Measurements from ENCODE around the gene NAV2. TPM values are rescaled to one million over a fixed set of nuclear protein-coding genes. Genes with fewer than 3 reads are reported as not detected.
"Not testable (repeated sequence)": the region's sequence is repeated elsewhere in the genome, so short reads cannot be mapped to it uniquely, and the experiment has no call there.

The NAV2 gene
- polyA plus RNA-seq, 1 donor: 8.1 TPM

- H3K27me3 ChIP-seq (ENCODE audit: control insufficient read depth, insufficient read depth, low read length): no peaks in the 10 kb centered on the region
- H3K9me3 ChIP-seq (ENCODE audit: control insufficient read depth, low read depth, low read length): no peaks in the 10 kb centered on the region
- 89% methylated on average over 2 of the region's 7 CpGs for WGBS (ENCODE audit: insufficient coverage, low lambda C conversion rate)
- DNase-seq: no peak
- no peaks in the 10 kb centered on the region for H3K36me3 ChIP-seq (ENCODE audit: control insufficient read depth, insufficient read depth, low read length)
- H3K27ac ChIP-seq (ENCODE audit: low read length): no peak overlapping the region
- H3K4me3 ChIP-seq (ENCODE audit: low read length): no peak overlapping the region
- no peaks in the 10 kb centered on the region for H3K4me1 ChIP-seq (ENCODE audit: control insufficient read depth, insufficient read depth, low read length)
These were observed 206.5 kb downstream of the NAV2 start for GRCh38 chr11:19919050-19919561.

- no peaks in the 10 kb centered on the region for H3K27me3 ChIP-seq (ENCODE audit: control insufficient read depth, insufficient read depth, low read length)
- H3K9me3 ChIP-seq (ENCODE audit: control insufficient read depth, low read depth, low read length): no peaks in the 10 kb centered on the region
- no peak overlapping the region for H3K27ac ChIP-seq (ENCODE audit: low read length)
- H3K4me3 ChIP-seq (ENCODE audit: low read length): no peak overlapping the region
- DNase-seq: no peak
- 86% methylated on average over 1 of the region's 2 CpGs for WGBS (ENCODE audit: insufficient coverage, low lambda C conversion rate)
- H3K36me3 ChIP-seq (ENCODE audit: control insufficient read depth, insufficient read depth, low read length): no peaks in the 10 kb centered on the region
- no peaks in the 10 kb centered on the region for H3K4me1 ChIP-seq (ENCODE audit: control insufficient read depth, insufficient read depth, low read length)
These were observed 208.3 kb downstream of the NAV2 start for GRCh38 chr11:19920982-19921381.

DNA sequence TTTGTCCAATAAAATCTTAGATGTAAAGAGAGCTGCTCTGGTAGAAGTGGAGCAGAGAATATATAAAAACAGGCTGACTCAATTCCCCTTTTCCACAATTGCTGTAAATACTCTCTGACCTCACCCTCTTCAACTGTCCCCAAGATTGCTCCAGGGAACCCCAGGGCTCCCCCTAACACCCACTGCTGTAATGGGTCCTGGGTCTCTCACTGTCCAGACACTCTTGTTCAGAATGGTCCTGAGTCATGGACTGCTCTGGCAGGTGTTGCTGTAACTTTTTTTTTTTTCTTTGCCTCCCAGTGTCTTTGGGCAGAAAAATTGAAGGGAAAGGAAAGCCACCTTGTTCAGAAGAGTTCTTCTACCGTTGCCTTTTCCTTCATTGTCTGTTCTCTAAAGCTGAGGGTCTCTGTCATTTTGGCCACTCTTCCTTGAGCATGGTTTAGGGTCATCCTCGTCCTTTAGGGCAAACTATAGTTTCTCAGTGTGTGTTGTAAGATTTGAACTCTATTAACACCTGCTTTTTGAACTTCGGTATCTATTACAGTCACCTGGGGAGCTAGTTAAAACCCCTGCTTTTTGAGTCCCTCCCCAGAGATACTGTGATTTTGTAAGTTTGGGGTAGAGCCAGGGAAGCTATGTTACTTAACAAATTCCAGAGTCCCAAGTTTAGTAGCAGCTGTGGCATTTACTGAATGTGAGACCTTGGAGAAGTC lies 209.5 kb downstream of the NAV2 start:
- Histone ChIP-seq H3K4me1 (ENCODE audit: control insufficient read depth, insufficient read depth, low read length) (no peaks in the 10 kb centered on the region), H3K4me3 (ENCODE audit: low read length) (no peak overlapping the region), H3K27me3 (ENCODE audit: control insufficient read depth, insufficient read depth, low read length) (no peaks in the 10 kb centered on the region), H3K27ac (ENCODE audit: low read length) (no peak overlapping the region), H3K9me3 (ENCODE audit: control insufficient read depth, low read depth, low read length) (no peaks in the 10 kb centered on the region), H3K36me3 (ENCODE audit: control insufficient read depth, insufficient read depth, low read length) (no peaks in the 10 kb centered on the region)
- WGBS (ENCODE audit: insufficient coverage, low lambda C conversion rate): 60% methylated on average over 1 of the region's 3 CpGs
- DNase-seq: no peak

DNA sequence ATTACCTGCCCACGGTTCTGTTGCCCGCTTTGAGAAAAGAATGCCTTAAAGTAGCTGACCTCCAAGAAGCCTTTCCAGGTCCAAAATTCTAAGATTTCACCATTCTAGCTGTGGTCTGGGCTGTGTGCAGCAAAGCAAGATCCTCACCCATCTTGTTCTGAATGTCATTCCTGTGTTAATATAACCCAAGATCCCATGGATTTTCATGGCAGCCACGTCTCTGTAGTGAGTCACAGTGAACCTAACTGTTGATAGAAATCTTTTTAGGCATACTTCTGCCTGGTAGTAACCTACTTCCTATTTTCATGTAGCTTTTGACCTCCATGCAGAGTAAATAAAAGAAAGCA lies 210.0 kb downstream of the NAV2 start:
- Histone ChIP-seq H3K27ac (ENCODE audit: low read length) (no peak overlapping the region), H3K9me3 (ENCODE audit: control insufficient read depth, low read depth, low read length) (no peaks in the 10 kb centered on the region), H3K27me3 (ENCODE audit: control insufficient read depth, insufficient read depth, low read length) (no peaks in the 10 kb centered on the region), H3K4me3 (ENCODE audit: low read length) (no peak overlapping the region), H3K36me3 (ENCODE audit: control insufficient read depth, insufficient read depth, low read length) (no peaks in the 10 kb centered on the region), H3K4me1 (ENCODE audit: control insufficient read depth, insufficient read depth, low read length) (no peaks in the 10 kb centered on the region)
- whole genome bisulfite sequencing (ENCODE audit: insufficient coverage, low lambda C conversion rate): 83% methylated on average over 1 of the region's 3 CpGs
- DNase-seq: no peak

GRCh38 chr11:19923626-19924025 lies 211.0 kb downstream of the NAV2 start:
- no peaks in the 10 kb centered on the region for H3K4me1 ChIP-seq (ENCODE audit: control insufficient read depth, insufficient read depth, low read length)
- 57% methylated on average over 1 of the region's 1 CpG for WGBS (ENCODE audit: insufficient coverage, low lambda C conversion rate)
- no peak for DNase-seq
- no peaks in the 10 kb centered on the region for H3K36me3 ChIP-seq (ENCODE audit: control insufficient read depth, insufficient read depth, low read length)
- H3K9me3 ChIP-seq (ENCODE audit: control insufficient read depth, low read depth, low read length): no peaks in the 10 kb centered on the region
- no peak overlapping the region for H3K4me3 ChIP-seq (ENCODE audit: low read length)
- no peaks in the 10 kb centered on the region for H3K27me3 ChIP-seq (ENCODE audit: control insufficient read depth, insufficient read depth, low read length)
- no peak overlapping the region for H3K27ac ChIP-seq (ENCODE audit: low read length)

DNA sequence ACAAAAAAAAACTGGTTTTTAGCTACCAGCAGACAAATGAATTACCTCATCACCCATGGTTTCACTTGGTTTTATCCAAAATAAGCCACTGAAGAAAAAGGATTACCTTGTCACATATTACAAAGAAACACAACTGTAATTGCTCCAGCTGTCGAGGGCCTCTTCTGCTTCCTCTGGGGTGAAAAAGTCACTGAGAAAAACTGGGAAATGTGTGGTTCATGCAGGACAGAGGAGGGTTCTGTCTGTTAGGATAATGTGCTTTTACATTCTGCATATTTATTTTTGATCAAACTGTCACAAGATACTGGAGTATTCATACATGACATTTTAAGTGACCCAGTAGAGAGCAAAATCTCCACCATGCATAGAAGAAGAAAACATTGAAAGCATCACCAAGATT lies 211.7 kb downstream of the NAV2 start:
- Histone ChIP-seq H3K27ac (ENCODE audit: low read length) (no peak overlapping the region), H3K4me1 (ENCODE audit: control insufficient read depth, insufficient read depth, low read length) (no peaks in the 10 kb centered on the region)
- no CpG with 5 or more reads among the region's 1 CpG for WGBS (ENCODE audit: insufficient coverage, low lambda C conversion rate)

GRCh38 chr11:19924716-19925115 lies 212.1 kb downstream of the NAV2 start:
- no peak overlapping the region for H3K27ac ChIP-seq (ENCODE audit: low read length)
- no peaks in the 10 kb centered on the region for H3K9me3 ChIP-seq (ENCODE audit: control insufficient read depth, low read depth, low read length)
- no peak overlapping the region for H3K4me3 ChIP-seq (ENCODE audit: low read length)
- no peaks in the 10 kb centered on the region for H3K36me3 ChIP-seq (ENCODE audit: control insufficient read depth, insufficient read depth, low read length)
- H3K4me1 ChIP-seq (ENCODE audit: control insufficient read depth, insufficient read depth, low read length): no peaks in the 10 kb centered on the region
- no CpG with 5 or more reads among the region's 1 CpG for WGBS (ENCODE audit: insufficient coverage, low lambda C conversion rate)
- H3K27me3 ChIP-seq (ENCODE audit: control insufficient read depth, insufficient read depth, low read length): no peaks in the 10 kb centered on the region
- no peak for DNase-seq

More for the DNA sequence above, 211.7 kb downstream of the NAV2 start:
- no peak overlapping the region for H3K4me3 ChIP-seq (ENCODE audit: low read length)
- H3K9me3 ChIP-seq (ENCODE audit: control insufficient read depth, low read depth, low read length): no peaks in the 10 kb centered on the region
- no peaks in the 10 kb centered on the region for H3K36me3 ChIP-seq (ENCODE audit: control insufficient read depth, insufficient read depth, low read length)
- no peak for DNase-seq
- no peaks in the 10 kb centered on the region for H3K27me3 ChIP-seq (ENCODE audit: control insufficient read depth, insufficient read depth, low read length)

GRCh38 chr11:19927403-19927802 lies 214.8 kb downstream of the NAV2 start:
- WGBS (ENCODE audit: insufficient coverage, low lambda C conversion rate): 100% methylated on average over 1 of the region's 2 CpGs
- not testable (repeated sequence) for H3K27ac ChIP-seq (ENCODE audit: low read length)

GRCh38 chr11:19929147-19929546 lies 216.5 kb downstream of the NAV2 start:
- Histone ChIP-seq H3K27ac (ENCODE audit: low read length) (no peak overlapping the region), H3K4me3 (ENCODE audit: low read length) (no peak overlapping the region), H3K4me1 (ENCODE audit: control insufficient read depth, insufficient read depth, low read length) (peaks cover 2% of the 10 kb centered on the region), H3K36me3 (ENCODE audit: control insufficient read depth, insufficient read depth, low read length) (peaks cover 7% of the 10 kb centered on the region), H3K27me3 (ENCODE audit: control insufficient read depth, insufficient read depth, low read length) (no peaks in the 10 kb centered on the region), H3K9me3 (ENCODE audit: control insufficient read depth, low read depth, low read length) (no peaks in the 10 kb centered on the region)
- no peak for DNase-seq
- no CpG with 5 or more reads among the region's 2 CpGs for WGBS (ENCODE audit: insufficient coverage, low lambda C conversion rate)

More at GRCh38 chr11:19927403-19927802, 214.8 kb downstream of the NAV2 start:
- not testable (repeated sequence) for DNase-seq; H3K4me3 ChIP-seq (ENCODE audit: low read length); H3K36me3 ChIP-seq (ENCODE audit: control insufficient read depth, insufficient read depth, low read length); H3K9me3 ChIP-seq (ENCODE audit: control insufficient read depth, low read depth, low read length); H3K4me1 ChIP-seq (ENCODE audit: control insufficient read depth, insufficient read depth, low read length); H3K27me3 ChIP-seq (ENCODE audit: control insufficient read depth, insufficient read depth, low read length)

DNA sequence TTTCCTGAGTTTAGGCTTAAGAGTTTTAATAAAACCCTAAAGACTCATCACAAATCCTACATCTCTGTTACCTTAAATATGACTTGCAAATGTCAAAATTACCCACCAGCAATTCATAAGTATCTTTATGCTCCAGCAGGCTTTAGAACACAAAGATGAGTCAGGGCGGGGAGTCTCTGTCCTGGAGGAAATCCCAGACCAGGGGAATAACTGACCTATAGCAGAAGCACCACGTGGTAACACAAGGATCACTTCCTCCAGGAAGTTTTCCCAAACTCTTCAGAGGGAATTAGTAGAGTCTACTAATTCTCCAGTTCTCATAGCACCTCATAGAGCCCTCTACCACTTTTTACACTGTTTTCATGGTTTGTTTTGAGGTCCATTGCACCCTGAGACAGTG lies 217.0 kb downstream of the NAV2 start:
- peaks cover 2% of the 10 kb centered on the region for H3K4me1 ChIP-seq (ENCODE audit: control insufficient read depth, insufficient read depth, low read length)
- H3K9me3 ChIP-seq (ENCODE audit: control insufficient read depth, low read depth, low read length): no peaks in the 10 kb centered on the region
- no CpG with 5 or more reads among the region's 2 CpGs for WGBS (ENCODE audit: insufficient coverage, low lambda C conversion rate)
- no peaks in the 10 kb centered on the region for H3K27me3 ChIP-seq (ENCODE audit: control insufficient read depth, insufficient read depth, low read length)
- peaks cover 9% of the 10 kb centered on the region for H3K36me3 ChIP-seq (ENCODE audit: control insufficient read depth, insufficient read depth, low read length)
- no peak for DNase-seq
- H3K27ac ChIP-seq (ENCODE audit: low read length): no peak overlapping the region
- no peak overlapping the region for H3K4me3 ChIP-seq (ENCODE audit: low read length)
